ENCODE results near the gene EXOC3.
"Not testable (repeated sequence)": the region's sequence is repeated elsewhere in the genome, so short reads cannot be mapped to it uniquely, and the experiment has no call there.

Gene EXOC3

GRCh38 chr5:507986-508575 is 65.1 kb downstream of the EXOC3 start:
- not testable (repeated sequence) for DNase-seq

- no peak for DNase-seq
Observed at GRCh38 chr5:509611-510185, 66.7 kb downstream of the EXOC3 start.

- no peak for DNase-seq
Observed at GRCh38 chr5:510521-510920, 67.5 kb downstream of the EXOC3 start.

- DNase-seq = no peak
Observed at GRCh38 chr5:511476-511875, 68.5 kb downstream of the EXOC3 start.

GRCh38 chr5:513216-514100 is 70.5 kb downstream of the EXOC3 start:
- DNase-seq = no peak

- no peak for DNase-seq
Observed at GRCh38 chr5:514101-514485, 71.1 kb downstream of the EXOC3 start.

GRCh38 chr5:514673-515072 is 71.7 kb downstream of the EXOC3 start:
- DNase-seq = no peak

- DNase-seq = no peak
Observed at GRCh38 chr5:515273-515836, 72.4 kb downstream of the EXOC3 start.

- DNase-seq = no peak
Observed at GRCh38 chr5:516338-516925, 73.5 kb downstream of the EXOC3 start.
